ENCODE results near the gene N4BP3.

N4BP3 gene

GRCh38 chr5:178153530-178154340 lies 40.4 kb downstream of the N4BP3 start, which contains the start of gene NHP2:
Gene NHP2 (minus strand): TSS chr5:178153885. CDS start chr5:178153817, 68 bp downstream.
- DNase-seq: peak; percentile 99

DNA sequence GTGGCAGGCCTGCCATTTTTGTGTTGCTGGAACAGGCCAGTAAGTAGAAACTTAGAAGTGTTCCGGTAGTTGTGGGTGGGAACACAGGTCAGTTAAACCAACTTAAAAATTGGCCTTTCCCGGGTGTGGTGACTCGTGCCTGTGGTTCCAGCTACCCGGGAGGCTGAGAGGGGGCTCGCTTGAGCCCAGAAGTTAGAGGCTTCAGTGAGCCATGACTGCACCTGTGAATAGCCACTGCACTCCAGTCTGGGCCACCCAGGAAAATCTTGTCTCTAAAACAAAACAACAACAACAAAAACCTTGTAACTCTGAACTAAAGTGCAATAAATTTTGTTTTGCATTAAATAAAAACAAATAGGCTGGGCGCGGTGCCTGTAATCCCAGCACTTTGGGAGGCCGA lies 41.7 kb downstream of the N4BP3 start:
- DNase-seq: no peak

GRCh38 chr5:178160176-178160575 lies 46.8 kb downstream of the N4BP3 start:
- peak; percentile 25 for DNase-seq

GRCh38 chr5:178162481-178162880 lies 49.1 kb downstream of the N4BP3 start:
- no peak for DNase-seq

DNA sequence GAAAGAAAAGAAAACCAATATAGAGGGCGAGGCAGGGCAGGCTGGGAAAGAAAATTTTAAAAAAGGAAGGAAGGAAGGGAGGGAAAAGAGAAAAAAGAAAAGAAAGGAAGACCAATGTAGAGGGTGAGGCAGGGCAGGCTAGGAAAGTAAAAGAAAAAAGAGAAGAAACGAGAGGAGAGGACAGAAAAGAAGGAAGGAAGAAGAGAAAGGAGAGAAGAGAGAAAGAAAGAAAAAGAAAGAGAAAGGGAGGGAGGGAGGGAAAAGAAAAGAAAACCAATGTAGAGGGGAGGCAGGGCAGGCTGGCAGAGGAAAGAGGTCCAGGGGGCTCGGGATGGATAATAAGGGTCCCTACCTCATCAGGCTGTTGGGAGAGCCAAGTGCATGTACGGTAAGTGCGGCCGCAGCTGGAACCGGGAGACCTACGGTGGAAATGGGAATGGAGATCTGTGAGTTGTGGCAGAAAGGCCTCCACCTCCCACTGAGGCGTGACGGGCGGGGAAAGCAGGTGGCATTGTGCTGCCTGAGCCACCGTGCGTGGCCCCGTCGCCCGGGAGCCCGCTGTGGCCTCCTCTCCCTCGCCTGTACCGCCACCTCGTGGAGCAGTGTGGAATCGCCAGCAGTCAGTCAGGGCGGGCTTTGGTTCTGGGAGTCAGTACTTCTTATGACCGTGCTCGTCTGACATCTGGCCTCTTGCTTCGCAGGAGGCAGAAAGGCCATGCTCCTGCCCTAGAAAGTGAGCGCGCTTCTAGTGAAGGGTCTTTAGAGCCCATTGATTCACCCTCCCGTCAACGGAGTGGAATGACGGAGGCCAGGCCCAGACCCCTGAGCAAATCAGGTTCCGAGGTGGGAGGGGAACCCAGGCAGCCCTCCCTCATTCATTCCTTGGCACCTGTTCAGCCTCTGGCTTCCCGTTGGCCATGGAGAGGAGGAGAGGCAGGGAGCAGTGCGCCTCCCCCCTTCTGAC lies 50.7 kb downstream of the N4BP3 start:
- peak; percentile 68 for DNase-seq

DNA sequence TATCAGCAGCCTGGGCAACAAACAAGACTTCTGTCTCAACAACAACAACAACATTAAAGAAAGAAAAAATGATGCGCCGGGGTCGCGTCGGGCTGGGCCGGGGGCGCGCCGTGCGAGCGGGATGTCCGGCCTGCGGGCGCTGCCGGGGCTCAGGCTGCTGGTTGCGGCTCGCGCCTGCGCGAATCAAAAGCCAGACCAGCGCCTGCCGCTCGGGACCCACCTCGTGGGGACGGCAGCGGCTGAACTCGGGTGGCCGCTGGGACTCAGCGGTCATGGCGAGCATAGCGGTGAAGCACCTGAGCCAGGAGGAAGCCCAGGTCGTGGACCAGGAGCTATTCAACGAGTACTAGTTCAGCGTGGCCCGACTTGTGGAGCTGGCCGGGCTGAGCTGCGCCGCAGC lies 52.2 kb downstream of the N4BP3 start:
- DNase-seq: no peak

GRCh38 chr5:178170455-178170854 lies 57.1 kb downstream of the N4BP3 start:
- no peak for DNase-seq

DNA sequence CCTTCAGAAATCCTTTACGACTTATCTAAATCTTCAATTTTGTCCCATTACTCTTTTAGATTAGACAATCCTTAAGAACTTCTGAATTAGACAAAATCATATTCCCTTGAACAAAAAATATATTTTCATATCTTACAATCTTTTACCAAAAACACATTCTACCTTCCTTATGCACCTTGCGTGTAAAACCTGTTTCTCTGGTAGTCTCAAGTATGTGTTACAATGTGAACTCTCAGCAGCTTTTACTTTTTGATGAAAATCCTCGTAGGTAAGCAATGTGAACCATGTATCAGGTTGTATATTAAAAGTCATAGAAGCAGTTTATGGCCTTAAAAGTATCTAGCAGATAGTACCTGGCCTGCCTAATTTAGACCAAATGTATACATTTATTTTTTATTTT lies 61.1 kb downstream of the N4BP3 start:
- DNase-seq: no peak
